SK-N-SH treated with all-trans-retinoic acid at 6 μM for 48 hours (cell line): ENCODE measurements around the gene PFKFB2.

Experiments used
- ATAC-seq: fragments of 200-7000 bp; cut with Tn5 transposase; 3 replicates; pipeline ENCODE4 v1.9.1; 2020; ENCODE audit warnings: mild to moderate bottlenecking, moderate library complexity
- ARNTL ChIP-seq: fragments of 450-650 bp; formaldehyde crosslinking; IDR thresholded peaks from 2 replicates; pipeline ENCODE4 v1.5.0; 2020; ENCODE audit warnings: low read depth, mild to moderate bottlenecking, moderate library complexity, borderline replicate concordance
- BACH2 ChIP-seq: fragments of 250-450 bp; sonication (Bioruptor Pico); IDR thresholded peaks from 2 replicates; pipeline ENCODE4 v1.9.0; 2021; ENCODE audit warnings: mild to moderate bottlenecking, borderline replicate concordance
- CSDC2 ChIP-seq: fragments of 250-450 bp; sonication (Bioruptor Pico); IDR thresholded peaks from 2 replicates; pipeline ENCODE4 v1.5.0; 2020; ENCODE audit warnings: mild to moderate bottlenecking, moderate library complexity
- ESRRG ChIP-seq: fragments of 250-450 bp; sonication (Bioruptor Pico); IDR thresholded peaks from 2 replicates; pipeline ENCODE4 v1.6.1; 2021; ENCODE audit warnings: mild to moderate bottlenecking
- GLIS3 ChIP-seq: fragments of 250-450 bp; sonication (Bioruptor Pico); IDR thresholded peaks from 2 replicates; pipeline ENCODE4 v1.5.0; 2020; ENCODE audit warnings: mild to moderate bottlenecking, moderate library complexity
- ISL1 ChIP-seq: fragments of 250-450 bp; sonication (Bioruptor Pico); IDR thresholded peaks from 2 replicates; pipeline ENCODE4 v2.1.2; 2022; ENCODE audit warnings: mild to moderate bottlenecking, moderate library complexity
- OSR1 ChIP-seq: fragments of 250-450 bp; sonication (Bioruptor Pico); IDR thresholded peaks from 2 replicates; pipeline ENCODE4 v1.8.0; 2022; ENCODE audit warnings: moderate library complexity, mild to moderate bottlenecking, inconsistent platforms
- RARB ChIP-seq: fragments of 250-450 bp; sonication (Bioruptor Pico); IDR thresholded peaks from 2 replicates; pipeline ENCODE4 v1.8.0; 2021; ENCODE audit warnings: mild to moderate bottlenecking, moderate library complexity
- SNAI2 ChIP-seq: fragments of 250-450 bp; sonication (Bioruptor Pico); IDR thresholded peaks from 2 replicates; pipeline ENCODE4 v1.5.0; 2020; ENCODE audit warnings: mild to moderate bottlenecking, moderate library complexity
- TCF4 ChIP-seq: fragments of 250-450 bp; sonication (Bioruptor Pico); IDR thresholded peaks from 2 replicates; pipeline ENCODE4 v1.8.0; 2021; ENCODE audit warnings: mild to moderate bottlenecking, moderate library complexity, borderline replicate concordance
- TOX ChIP-seq: fragments of 250-450 bp; sonication (Bioruptor Pico); IDR thresholded peaks from 2 replicates; pipeline ENCODE4 v1.8.0; 2021; ENCODE audit warnings: mild to moderate bottlenecking, moderate library complexity, borderline replicate concordance
- TSHZ2 ChIP-seq: fragments of 250-450 bp; sonication (Bioruptor Pico); IDR thresholded peaks from 2 replicates; pipeline ENCODE4 v1.5.0; 2020; ENCODE audit warnings: mild to moderate bottlenecking, moderate library complexity
- ZC3H10 ChIP-seq: fragments of 250-450 bp; sonication (Bioruptor Pico); IDR thresholded peaks from 2 replicates; pipeline ENCODE4 v1.5.1; 2021; ENCODE audit warnings: mild to moderate bottlenecking, moderate library complexity
- ZFP3 ChIP-seq: fragments of 250-450 bp; sonication (Bioruptor Pico); IDR thresholded peaks from 2 replicates; pipeline ENCODE4 v1.5.0; 2020; ENCODE audit warnings: mild to moderate bottlenecking, moderate library complexity
- ZFP30 ChIP-seq: fragments of 450-650 bp; formaldehyde crosslinking; IDR thresholded peaks from 2 replicates; pipeline ENCODE4 v1.5.0; 2022; ENCODE audit warnings: mild to moderate bottlenecking, moderate library complexity
- ZNF565 ChIP-seq: fragments of 450-650 bp; formaldehyde crosslinking; conservative IDR thresholded peaks from 2 replicates; pipeline ENCODE4 v1.5.0; 2020; ENCODE audit warnings: low read depth, mild to moderate bottlenecking, moderate library complexity
- ZNF70 ChIP-seq: fragments of 450-650 bp; formaldehyde crosslinking; IDR thresholded peaks from 2 replicates; pipeline ENCODE4 v1.5.0; 2020; ENCODE audit warnings: mild to moderate bottlenecking, moderate library complexity
- ZNF8 ChIP-seq: fragments of 450-650 bp; formaldehyde crosslinking; IDR thresholded peaks from 2 replicates; pipeline ENCODE4 v1.5.0; 2020; ENCODE audit warnings: mild to moderate bottlenecking, moderate library complexity
- TF ChIP-seq, protein P1 (sequence below): fragments of 250-450 bp; sonication (Bioruptor Pico); IDR thresholded peaks from 2 replicates; pipeline ENCODE4 v1.8.0; 2020; ENCODE audit warnings: mild to moderate bottlenecking, moderate library complexity, borderline replicate concordance
- TF ChIP-seq, protein P2 (sequence below): fragments of 250-450 bp; sonication (Bioruptor Pico); IDR thresholded peaks from 2 replicates; pipeline ENCODE4 v1.8.0; 2021; ENCODE audit warnings: low read depth, mild to moderate bottlenecking, moderate library complexity, borderline replicate concordance
- TF ChIP-seq, protein P3 (sequence below): fragments of 250-450 bp; sonication (Bioruptor Pico); IDR thresholded peaks from 2 replicates; pipeline ENCODE4 v1.5.1; 2021; ENCODE audit warnings: mild to moderate bottlenecking, moderate library complexity

PFKFB2 gene

GRCh38 chr1:207088701-207089626 is 35.9 kb downstream of the PFKFB2 start, which contains the start of gene C4BPB:
TSS of gene C4BPB (plus strand) at chr1:207088860. CDS start at chr1:207089532, 672 bp downstream.
- TF ChIP-seq, protein P1, sequence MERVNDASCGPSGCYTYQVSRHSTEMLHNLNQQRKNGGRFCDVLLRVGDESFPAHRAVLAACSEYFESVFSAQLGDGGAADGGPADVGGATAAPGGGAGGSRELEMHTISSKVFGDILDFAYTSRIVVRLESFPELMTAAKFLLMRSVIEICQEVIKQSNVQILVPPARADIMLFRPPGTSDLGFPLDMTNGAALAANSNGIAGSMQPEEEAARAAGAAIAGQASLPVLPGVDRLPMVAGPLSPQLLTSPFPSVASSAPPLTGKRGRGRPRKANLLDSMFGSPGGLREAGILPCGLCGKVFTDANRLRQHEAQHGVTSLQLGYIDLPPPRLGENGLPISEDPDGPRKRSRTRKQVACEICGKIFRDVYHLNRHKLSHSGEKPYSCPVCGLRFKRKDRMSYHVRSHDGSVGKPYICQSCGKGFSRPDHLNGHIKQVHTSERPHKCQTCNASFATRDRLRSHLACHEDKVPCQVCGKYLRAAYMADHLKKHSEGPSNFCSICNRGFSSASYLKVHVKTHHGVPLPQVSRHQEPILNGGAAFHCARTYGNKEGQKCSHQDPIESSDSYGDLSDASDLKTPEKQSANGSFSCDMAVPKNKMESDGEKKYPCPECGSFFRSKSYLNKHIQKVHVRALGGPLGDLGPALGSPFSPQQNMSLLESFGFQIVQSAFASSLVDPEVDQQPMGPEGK (CRISPR knock-in tag) = no peak
- TF ChIP-seq CSDC2 (CRISPR knock-in tag) (no peak), ISL1 (CRISPR knock-in tag) (no peak), ZFP3 (CRISPR knock-in tag) (no peak)
- peak; percentile 26; the same call in 1 of the 3 replicates for ATAC-seq

GRCh38 chr1:207089627-207090355 is 36.7 kb downstream of the PFKFB2 start:
- ATAC-seq = no peak; the same call in 1 of the 3 replicates
- TF ChIP-seq BACH2 (CRISPR knock-in tag) (no peak), GLIS3 (no peak), ZNF70 (no peak), TCF4 (no peak), TSHZ2 (CRISPR knock-in tag) (no peak), SNAI2 (CRISPR knock-in tag) (no peak), ZNF8 (CRISPR knock-in tag) (no peak), ISL1 (CRISPR knock-in tag) (no peak), ARNTL (CRISPR knock-in tag) (no peak), ZC3H10 (CRISPR knock-in tag) (no peak), OSR1 (no peak), RARB (CRISPR knock-in tag) (no peak), TOX (CRISPR knock-in tag) (no peak), ESRRG (CRISPR knock-in tag) (no peak), ZNF565 (no peak), ZFP30 (CRISPR knock-in tag) (no peak), CSDC2 (CRISPR knock-in tag) (no peak)
- TF ChIP-seq, protein P2, sequence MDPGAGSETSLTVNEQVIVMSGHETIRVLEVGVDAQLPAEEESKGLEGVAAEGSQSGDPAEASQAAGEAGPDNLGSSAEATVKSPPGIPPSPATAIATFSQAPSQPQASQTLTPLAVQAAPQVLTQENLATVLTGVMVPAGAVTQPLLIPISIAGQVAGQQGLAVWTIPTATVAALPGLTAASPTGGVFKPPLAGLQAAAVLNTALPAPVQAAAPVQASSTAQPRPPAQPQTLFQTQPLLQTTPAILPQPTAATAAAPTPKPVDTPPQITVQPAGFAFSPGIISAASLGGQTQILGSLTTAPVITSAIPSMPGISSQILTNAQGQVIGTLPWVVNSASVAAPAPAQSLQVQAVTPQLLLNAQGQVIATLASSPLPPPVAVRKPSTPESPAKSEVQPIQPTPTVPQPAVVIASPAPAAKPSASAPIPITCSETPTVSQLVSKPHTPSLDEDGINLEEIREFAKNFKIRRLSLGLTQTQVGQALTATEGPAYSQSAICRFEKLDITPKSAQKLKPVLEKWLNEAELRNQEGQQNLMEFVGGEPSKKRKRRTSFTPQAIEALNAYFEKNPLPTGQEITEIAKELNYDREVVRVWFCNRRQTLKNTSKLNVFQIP (CRISPR knock-in tag) = no peak
- TF ChIP-seq, protein P1 (CRISPR knock-in tag) = no peak
- TF ChIP-seq, protein P3, sequence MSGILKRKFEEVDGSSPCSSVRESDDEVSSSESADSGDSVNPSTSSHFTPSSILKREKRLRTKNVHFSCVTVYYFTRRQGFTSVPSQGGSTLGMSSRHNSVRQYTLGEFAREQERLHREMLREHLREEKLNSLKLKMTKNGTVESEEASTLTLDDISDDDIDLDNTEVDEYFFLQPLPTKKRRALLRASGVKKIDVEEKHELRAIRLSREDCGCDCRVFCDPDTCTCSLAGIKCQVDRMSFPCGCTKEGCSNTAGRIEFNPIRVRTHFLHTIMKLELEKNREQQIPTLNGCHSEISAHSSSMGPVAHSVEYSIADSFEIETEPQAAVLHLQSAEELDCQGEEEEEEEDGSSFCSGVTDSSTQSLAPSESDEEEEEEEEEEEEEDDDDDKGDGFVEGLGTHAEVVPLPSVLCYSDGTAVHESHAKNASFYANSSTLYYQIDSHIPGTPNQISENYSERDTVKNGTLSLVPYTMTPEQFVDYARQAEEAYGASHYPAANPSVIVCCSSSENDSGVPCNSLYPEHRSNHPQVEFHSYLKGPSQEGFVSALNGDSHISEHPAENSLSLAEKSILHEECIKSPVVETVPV (CRISPR knock-in tag) = no peak
- TF ChIP-seq, all 23 proteins: peak for 0
